ENCODE data around the gene CTAGE9.

GRCh38 chr6:131749023-131749422 lies 38.2 kb upstream of the CTAGE9 start:
- TF ChIP-seq, protein P1, sequence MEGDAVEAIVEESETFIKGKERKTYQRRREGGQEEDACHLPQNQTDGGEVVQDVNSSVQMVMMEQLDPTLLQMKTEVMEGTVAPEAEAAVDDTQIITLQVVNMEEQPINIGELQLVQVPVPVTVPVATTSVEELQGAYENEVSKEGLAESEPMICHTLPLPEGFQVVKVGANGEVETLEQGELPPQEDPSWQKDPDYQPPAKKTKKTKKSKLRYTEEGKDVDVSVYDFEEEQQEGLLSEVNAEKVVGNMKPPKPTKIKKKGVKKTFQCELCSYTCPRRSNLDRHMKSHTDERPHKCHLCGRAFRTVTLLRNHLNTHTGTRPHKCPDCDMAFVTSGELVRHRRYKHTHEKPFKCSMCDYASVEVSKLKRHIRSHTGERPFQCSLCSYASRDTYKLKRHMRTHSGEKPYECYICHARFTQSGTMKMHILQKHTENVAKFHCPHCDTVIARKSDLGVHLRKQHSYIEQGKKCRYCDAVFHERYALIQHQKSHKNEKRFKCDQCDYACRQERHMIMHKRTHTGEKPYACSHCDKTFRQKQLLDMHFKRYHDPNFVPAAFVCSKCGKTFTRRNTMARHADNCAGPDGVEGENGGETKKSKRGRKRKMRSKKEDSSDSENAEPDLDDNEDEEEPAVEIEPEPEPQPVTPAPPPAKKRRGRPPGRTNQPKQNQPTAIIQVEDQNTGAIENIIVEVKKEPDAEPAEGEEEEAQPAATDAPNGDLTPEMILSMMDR (IDR thresholded peaks at IDR 0.05; ENCODE audit: insufficient read depth, low read length, poor library complexity, severe bottlenecking), result no peak
- no peak for TF ChIP-seq EZH2phosphoT487 (conservative IDR thresholded peaks at IDR 0.05; ENCODE audit: low read length)
